ACC112 (cell line): ENCODE data around the gene HRG.

Experiments used
- H2AFZ ChIP-seq: fragments of 200-600 bp; sonication (generic); one replicate; pipeline ENCODE4 v1.6.0; 2017; ENCODE audit warnings: antibody characterized with exemption, low read length; ENCODE audit not compliant: unreplicated experiment
- H3K27ac ChIP-seq: fragments of 200-600 bp; sonication (generic); 2 replicates; pipeline ENCODE4 v1.5.1; 2014; ENCODE audit warnings: low read depth, mild to moderate bottlenecking, antibody characterized with exemption, low read length, moderate library complexity
- H3K27me3 ChIP-seq: fragments of 200-600 bp; sonication (generic); 2 replicates; pipeline ENCODE4 v1.6.1; 2014; ENCODE audit warnings: mild to moderate bottlenecking, antibody characterized with exemption, low read length, moderate library complexity, mixed read lengths; ENCODE audit not compliant: insufficient read depth
- H3K36me3 ChIP-seq: fragments of 200-600 bp; sonication (generic); 2 replicates; pipeline ENCODE4 v1.6.1; 2016; ENCODE audit warnings: mild to moderate bottlenecking, antibody characterized with exemption, low read length, moderate library complexity, mixed read lengths; ENCODE audit not compliant: insufficient read depth
- H3K4me1 ChIP-seq: fragments of 200-600 bp; sonication (generic); one replicate; pipeline ENCODE4 v1.6.1; 2016; ENCODE audit warnings: low read length, mixed read lengths; ENCODE audit not compliant: insufficient read depth, unreplicated experiment, control insufficient read depth
- H3K4me3 ChIP-seq: fragments of 200-600 bp; sonication (generic); 2 replicates; pipeline ENCODE4 v1.5.1; 2014; ENCODE audit warnings: mild to moderate bottlenecking, low read depth, low read length
- H3K79me2 ChIP-seq: fragments of 200-600 bp; sonication (generic); one replicate; pipeline ENCODE4 v1.6.0; 2016; ENCODE audit warnings: low read length; ENCODE audit not compliant: control insufficient read depth, unreplicated experiment, insufficient read depth

The HRG gene

DNA sequence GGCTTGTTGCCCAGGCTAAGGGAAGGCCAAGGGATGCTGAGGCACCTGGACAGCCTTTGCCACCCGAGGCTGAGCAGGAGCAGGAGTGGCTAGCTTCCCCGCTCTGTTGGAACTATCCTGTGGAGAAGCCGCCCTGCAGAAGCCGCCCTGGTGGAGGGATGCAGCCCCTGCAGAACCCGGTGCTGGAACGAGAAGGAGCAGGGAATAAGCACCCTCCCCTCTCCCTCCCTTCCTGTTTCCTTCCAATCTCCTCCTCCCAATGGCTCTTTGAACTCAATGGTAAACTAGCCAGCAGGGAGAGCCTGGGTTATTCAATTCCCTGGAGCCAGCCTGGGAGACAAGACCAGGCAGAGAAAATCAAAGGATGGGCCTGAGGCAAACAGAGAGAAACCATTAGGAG is 11.8 kb upstream of the HRG start:
- Histone ChIP-seq H3K4me1 (no peaks in the 10 kb centered on the region), H2AFZ (no peak overlapping the region), H3K36me3 (no peaks in the 10 kb centered on the region), H3K27me3 (peaks cover 79% of the 10 kb centered on the region), H3K79me2 (no peaks in the 10 kb centered on the region), H3K27ac (no peak overlapping the region), H3K4me3 (no peak overlapping the region)

GRCh38 chr3:186663361-186664118 is 2.3 kb upstream of the HRG start:
- H3K36me3 ChIP-seq = no peaks in the 10 kb centered on the region
- no peak overlapping the region for H3K4me3 ChIP-seq
- H3K27ac ChIP-seq = no peak overlapping the region
- H3K79me2 ChIP-seq = no peaks in the 10 kb centered on the region
- peaks cover 47% of the 10 kb centered on the region for H3K27me3 ChIP-seq
- H3K4me1 ChIP-seq = no peaks in the 10 kb centered on the region
- no peak overlapping the region for H2AFZ ChIP-seq

- no peak overlapping the region for H3K27ac ChIP-seq
- no peak overlapping the region for H2AFZ ChIP-seq
- H3K36me3 ChIP-seq = no peaks in the 10 kb centered on the region
- H3K4me1 ChIP-seq = no peaks in the 10 kb centered on the region
- peaks cover 47% of the 10 kb centered on the region for H3K27me3 ChIP-seq
- H3K4me3 ChIP-seq = no peak overlapping the region
- H3K79me2 ChIP-seq = no peaks in the 10 kb centered on the region
Measured at GRCh38 chr3:186664119-186664495, 1.7 kb upstream of the HRG start.

DNA sequence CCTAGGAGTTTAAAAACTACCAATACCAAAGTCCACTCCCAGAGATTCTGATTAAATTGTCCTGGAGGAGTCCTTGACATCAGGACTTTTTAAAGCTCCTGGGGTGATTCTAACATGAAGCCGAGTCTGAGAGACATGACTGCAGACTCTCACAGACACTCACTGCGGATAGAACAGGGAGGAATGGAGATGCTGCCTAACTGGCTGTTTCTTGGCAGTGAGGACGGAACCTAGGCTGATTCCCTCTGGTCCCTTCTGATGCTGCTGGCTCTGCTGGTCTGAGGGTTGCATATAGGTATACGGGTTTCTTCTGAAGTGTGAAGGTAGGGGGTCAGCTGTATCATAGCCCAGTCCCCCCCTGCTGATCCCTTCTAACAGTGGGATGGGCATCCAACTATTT is 1.3 kb upstream of the HRG start:
- no peak overlapping the region for H3K4me3 ChIP-seq
- H3K27ac ChIP-seq = no peak overlapping the region
- no peaks in the 10 kb centered on the region for H3K4me1 ChIP-seq
- no peak overlapping the region for H2AFZ ChIP-seq
- H3K79me2 ChIP-seq = no peaks in the 10 kb centered on the region
- no peaks in the 10 kb centered on the region for H3K36me3 ChIP-seq
- H3K27me3 ChIP-seq = peaks cover 47% of the 10 kb centered on the region

- no peaks in the 10 kb centered on the region for H3K36me3 ChIP-seq
- H3K4me3 ChIP-seq = no peak overlapping the region
- H3K27ac ChIP-seq = no peak overlapping the region
- H3K4me1 ChIP-seq = no peaks in the 10 kb centered on the region
- no peaks in the 10 kb centered on the region for H3K79me2 ChIP-seq
- H2AFZ ChIP-seq = no peak overlapping the region
- peaks cover 66% of the 10 kb centered on the region for H3K27me3 ChIP-seq
Measured at GRCh38 chr3:186668426-186668825, 2.6 kb downstream of the HRG start.

DNA sequence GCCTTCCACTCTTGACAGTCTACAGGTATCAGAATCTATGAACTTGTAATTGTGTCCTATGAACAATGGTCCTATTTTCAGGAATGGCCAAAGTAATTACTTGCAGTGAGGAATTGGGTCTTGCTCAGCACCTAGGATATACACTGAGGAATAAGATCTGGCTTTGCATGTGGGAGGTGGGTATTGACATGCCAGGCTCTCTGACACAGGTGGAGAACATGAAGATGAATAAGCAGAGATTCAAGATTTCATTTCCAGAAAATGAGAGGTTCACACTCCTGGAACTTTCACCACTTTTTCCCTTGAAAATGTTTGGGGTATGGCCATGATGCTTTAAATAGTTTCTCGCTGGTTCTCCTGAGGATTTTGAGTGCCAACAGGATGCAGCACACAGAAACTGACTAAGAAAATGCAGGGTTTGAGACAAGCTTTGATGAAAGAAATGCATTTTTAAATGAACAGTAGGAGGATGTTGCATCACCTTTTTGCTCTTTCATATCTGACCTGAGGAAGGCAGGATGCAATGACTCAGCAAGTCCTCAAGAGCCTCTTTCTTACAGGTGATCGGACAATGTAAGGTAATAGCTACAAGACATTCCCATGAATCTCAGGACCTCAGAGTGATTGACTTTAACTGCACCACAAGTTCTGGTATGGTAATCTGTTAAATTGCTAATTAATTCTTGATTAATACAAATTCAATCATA is 3.7 kb downstream of the HRG start:
- H3K4me1 ChIP-seq = no peaks in the 10 kb centered on the region
- no peak overlapping the region for H3K4me3 ChIP-seq
- H3K27ac ChIP-seq = no peak overlapping the region
- H2AFZ ChIP-seq = no peak overlapping the region
- H3K79me2 ChIP-seq = no peaks in the 10 kb centered on the region
- H3K36me3 ChIP-seq = no peaks in the 10 kb centered on the region
- H3K27me3 ChIP-seq = peaks cover 66% of the 10 kb centered on the region

DNA sequence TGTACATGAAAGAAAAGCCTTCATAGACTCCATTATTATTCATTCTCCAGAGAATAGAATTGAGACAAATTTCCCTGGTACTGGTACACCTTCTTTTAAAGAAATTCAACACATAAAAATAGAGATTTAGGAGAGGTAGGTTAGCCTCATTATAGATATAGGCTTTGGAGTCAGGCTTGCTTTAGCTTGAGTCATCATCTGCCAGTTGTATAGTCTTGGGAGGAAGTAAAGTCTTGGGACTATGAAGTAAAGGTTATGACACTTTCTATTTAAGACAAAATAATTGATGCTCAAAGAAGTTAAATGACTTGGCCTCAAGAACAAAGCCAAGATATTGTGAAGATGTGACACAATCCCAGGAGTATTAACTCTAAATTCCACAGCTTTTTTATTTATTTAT is 4.3 kb downstream of the HRG start:
- Histone ChIP-seq H3K4me3 (no peak overlapping the region), H2AFZ (no peak overlapping the region), H3K27me3 (peaks cover 66% of the 10 kb centered on the region), H3K79me2 (no peaks in the 10 kb centered on the region), H3K4me1 (no peaks in the 10 kb centered on the region), H3K27ac (no peak overlapping the region), H3K36me3 (no peaks in the 10 kb centered on the region)

GRCh38 chr3:186671051-186671450 is 5.2 kb downstream of the HRG start:
- Histone ChIP-seq H3K27me3 (peaks cover 66% of the 10 kb centered on the region), H3K79me2 (no peaks in the 10 kb centered on the region), H3K36me3 (no peaks in the 10 kb centered on the region), H2AFZ (no peak overlapping the region), H3K27ac (no peak overlapping the region), H3K4me1 (no peaks in the 10 kb centered on the region), H3K4me3 (no peak overlapping the region)

DNA sequence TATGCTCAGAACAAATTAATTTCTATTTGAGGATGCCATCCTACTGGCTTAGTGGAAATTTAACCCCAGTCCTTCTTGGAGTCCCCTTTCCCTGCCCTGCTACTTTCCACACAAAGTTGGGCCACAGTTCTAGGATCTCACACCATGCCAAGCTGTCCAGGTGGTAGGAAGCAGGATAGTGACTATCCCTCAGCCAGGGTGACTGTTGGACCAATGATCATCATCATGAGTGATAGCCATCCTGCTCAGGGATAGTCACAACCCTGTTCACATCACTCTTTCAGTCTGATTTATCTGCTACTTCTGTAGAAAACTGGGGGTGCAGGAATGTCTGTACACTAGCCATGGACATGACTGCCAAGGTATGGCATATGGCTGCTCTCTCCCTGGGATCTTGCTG is 12.8 kb downstream of the HRG start:
- Histone ChIP-seq H3K4me3 (no peak overlapping the region), H2AFZ (no peak overlapping the region), H3K27ac (no peak overlapping the region), H3K79me2 (no peaks in the 10 kb centered on the region), H3K27me3 (peaks cover 91% of the 10 kb centered on the region), H3K4me1 (no peaks in the 10 kb centered on the region), H3K36me3 (no peaks in the 10 kb centered on the region)

GRCh38 chr3:186679151-186679550 is 13.3 kb downstream of the HRG start:
- H3K4me1 ChIP-seq = no peaks in the 10 kb centered on the region

DNA sequence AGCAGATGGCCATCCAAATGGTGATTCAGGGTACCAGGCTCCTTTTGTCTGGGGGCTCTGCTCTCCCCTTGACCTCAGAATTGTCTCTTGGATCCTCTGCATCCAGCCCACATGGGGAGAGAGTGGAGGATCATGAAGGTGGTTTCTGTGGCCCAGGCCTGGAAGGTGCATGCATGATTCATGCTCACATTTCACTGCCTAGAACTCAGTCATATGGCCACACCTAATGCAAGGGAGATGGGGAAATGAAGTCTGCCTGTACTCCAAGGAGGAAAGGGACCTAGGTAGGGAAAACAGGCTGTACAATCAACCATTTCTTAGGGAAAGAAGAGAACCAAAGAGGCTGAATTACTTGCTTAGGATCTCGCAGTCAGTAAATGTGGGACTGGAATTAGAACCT is 15.1 kb downstream of the HRG start:
- H3K36me3 ChIP-seq = no peaks in the 10 kb centered on the region
- H3K27ac ChIP-seq = no peak overlapping the region
- no peak overlapping the region for H2AFZ ChIP-seq
- no peaks in the 10 kb centered on the region for H3K79me2 ChIP-seq
- H3K4me3 ChIP-seq = no peak overlapping the region
- H3K4me1 ChIP-seq = no peaks in the 10 kb centered on the region
- H3K27me3 ChIP-seq = peaks cover 87% of the 10 kb centered on the region

More at GRCh38 chr3:186679151-186679550, 13.3 kb downstream of the HRG start:
- H3K79me2 ChIP-seq = no peaks in the 10 kb centered on the region
- H3K27ac ChIP-seq = no peak overlapping the region
- H3K36me3 ChIP-seq = no peaks in the 10 kb centered on the region
- peaks cover 91% of the 10 kb centered on the region for H3K27me3 ChIP-seq
- no peak overlapping the region for H3K4me3 ChIP-seq
- H2AFZ ChIP-seq = no peak overlapping the region
